Vagina (tissue), 2 donors: ENCODE results near the gene CADPS2.

Experiments
- POLR2A ChIP-seq, 2 donors: fragments of 450-650 bp; IDR thresholded peaks; one replicate each; pipeline ENCODE4 v1.6.1; 2017; ENCODE audit warnings: antibody characterized with exemption in 2 of 2, mild to moderate bottlenecking in 2 of 2, moderate library complexity in 2 of 2
- TF ChIP-seq, protein P1 (sequence below), 3 experiments: fragments of 450-650 bp in 2 of 3; fragments of 200-600 bp in 1 of 3; sonication (generic) in 1 of 3; IDR thresholded peaks; one replicate each; pipeline ENCODE4 v1.5.1; 2017 to 2019; ENCODE audit warnings: antibody characterized with exemption in 3 of 3, mild to moderate bottlenecking in 2 of 3, moderate library complexity in 2 of 3

DNA sequence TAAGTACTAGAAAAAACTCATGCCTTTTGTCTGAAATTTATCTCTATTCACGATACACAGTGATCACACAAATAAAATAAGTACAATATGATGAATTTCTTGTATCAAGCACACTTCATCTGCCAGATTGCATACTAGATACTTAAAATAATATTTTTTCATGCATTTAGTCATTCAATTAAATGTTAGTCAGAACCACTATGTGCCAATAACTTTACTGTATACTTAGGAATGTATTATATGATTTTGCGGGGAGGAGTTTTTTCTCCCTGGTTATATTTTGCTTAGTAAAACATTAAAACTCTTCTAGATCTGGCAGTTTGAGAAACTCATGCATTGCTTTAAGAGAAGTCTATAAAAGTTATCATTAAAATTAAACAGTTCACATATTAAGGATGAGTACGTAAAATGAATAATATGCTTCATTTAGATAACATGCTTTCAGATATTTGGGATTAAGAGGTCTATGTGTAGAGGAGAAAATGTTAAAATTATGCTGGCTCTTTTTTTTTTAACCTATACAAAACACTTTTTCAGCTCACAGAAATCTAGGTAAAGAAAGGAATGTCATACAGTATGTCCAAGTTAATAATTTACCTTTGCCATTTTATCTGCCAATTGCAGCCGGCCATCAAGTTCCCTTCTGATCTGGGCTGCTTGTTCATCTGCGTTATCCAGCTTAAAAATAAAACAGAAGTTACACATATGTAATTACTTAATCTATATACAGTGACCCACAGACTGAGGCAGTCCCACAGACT lies 257.4 kb downstream of the CADPS2 start:
- TF ChIP-seq, protein P1, sequence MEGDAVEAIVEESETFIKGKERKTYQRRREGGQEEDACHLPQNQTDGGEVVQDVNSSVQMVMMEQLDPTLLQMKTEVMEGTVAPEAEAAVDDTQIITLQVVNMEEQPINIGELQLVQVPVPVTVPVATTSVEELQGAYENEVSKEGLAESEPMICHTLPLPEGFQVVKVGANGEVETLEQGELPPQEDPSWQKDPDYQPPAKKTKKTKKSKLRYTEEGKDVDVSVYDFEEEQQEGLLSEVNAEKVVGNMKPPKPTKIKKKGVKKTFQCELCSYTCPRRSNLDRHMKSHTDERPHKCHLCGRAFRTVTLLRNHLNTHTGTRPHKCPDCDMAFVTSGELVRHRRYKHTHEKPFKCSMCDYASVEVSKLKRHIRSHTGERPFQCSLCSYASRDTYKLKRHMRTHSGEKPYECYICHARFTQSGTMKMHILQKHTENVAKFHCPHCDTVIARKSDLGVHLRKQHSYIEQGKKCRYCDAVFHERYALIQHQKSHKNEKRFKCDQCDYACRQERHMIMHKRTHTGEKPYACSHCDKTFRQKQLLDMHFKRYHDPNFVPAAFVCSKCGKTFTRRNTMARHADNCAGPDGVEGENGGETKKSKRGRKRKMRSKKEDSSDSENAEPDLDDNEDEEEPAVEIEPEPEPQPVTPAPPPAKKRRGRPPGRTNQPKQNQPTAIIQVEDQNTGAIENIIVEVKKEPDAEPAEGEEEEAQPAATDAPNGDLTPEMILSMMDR (IDR thresholded peaks at IDR 0.05), result no peak
- no peak for TF ChIP-seq POLR2A (IDR thresholded peaks at IDR 0.05)
